ENCODE results near the gene GSPT1.
"Not testable (repeated sequence)": the region's sequence is repeated elsewhere in the genome, so short reads cannot be mapped to it uniquely, and the experiment has no call there.

GSPT1 gene

DNA sequence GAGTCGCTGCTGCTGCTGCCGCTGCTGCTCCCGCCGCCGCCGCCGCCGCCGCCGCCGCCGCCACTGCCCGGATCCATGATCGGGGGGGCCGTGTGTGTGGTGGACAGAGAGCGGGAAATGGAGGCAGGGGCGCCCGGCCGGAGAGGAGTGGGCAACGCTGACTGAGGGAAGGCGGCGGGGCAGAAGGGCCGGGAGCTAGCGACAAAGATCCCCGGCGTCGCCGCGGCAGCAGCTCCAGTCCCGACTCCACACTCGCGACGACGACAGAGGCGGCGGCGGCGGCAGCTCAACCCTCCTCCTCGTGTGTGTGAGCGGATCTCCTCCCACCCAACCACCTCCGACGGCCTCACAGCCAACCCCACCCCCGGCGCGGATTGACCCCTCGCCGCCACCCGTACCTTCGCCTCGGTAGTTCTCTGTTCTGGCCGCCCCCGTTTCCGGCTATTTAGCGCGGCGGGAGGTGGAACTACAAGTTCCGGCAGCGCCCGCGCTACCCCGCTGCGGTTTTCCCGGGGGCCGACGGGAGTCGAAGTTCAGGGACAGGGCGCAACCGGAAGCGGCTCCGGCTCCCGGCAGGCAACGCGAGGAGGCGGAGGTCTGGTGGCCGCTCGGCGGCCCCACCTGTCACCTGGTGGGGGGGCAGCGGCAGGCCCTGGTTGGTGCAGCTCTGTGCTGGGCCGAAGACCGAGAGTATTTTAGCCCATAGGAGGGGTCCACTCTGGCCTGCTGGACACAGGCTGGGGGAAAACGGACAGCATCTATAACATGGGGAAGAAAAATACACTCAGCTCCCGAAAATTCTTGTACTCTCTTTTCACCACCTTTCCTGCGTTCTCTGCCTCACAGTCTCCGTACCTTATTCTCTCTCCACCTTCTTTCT, at the start of gene GSPT1:
GSPT1 (minus strand) TSS at position 313 of the 880 bp plus-strand sequence; CDS start at position 77, 236 bp downstream.
- Histone ChIP-seq H3K27ac (ENCODE audit: low read length) (peak within 1 kb of the TSS; percentile 78), H3K4me1 (ENCODE audit: control insufficient read depth in 1 of 2, insufficient read depth in 2 of 2, low read length in 2 of 2) (peaks cover 20 to 30% of the 10 kb centered on the region in 2 donors)

GRCh38 chr16:11964761-11965551, 49.2 kb upstream of the GSPT1 start, which contains the start of gene TNFRSF17:
Gene TNFRSF17 (plus strand): TSS chr16:11965210. CDS start chr16:11965325, 115 bp downstream.
- H3K9me3 ChIP-seq (ENCODE audit: control insufficient read depth in 1 of 2, low read length in 2 of 2) = no peaks in the 10 kb centered on the region
- H3K4me3 ChIP-seq (ENCODE audit: low read depth in 1 of 2, low read length in 2 of 2) = no peak within 1 kb of the TSS
- H3K27ac ChIP-seq (ENCODE audit: low read length) = no peak within 1 kb of the TSS
- no peaks in the 10 kb centered on the region for H3K4me1 ChIP-seq (ENCODE audit: control insufficient read depth in 1 of 2, insufficient read depth in 2 of 2, low read length in 2 of 2)
- no peaks in the 10 kb centered on the region for H3K36me3 ChIP-seq (ENCODE audit: control insufficient read depth in 1 of 2, insufficient read depth in 2 of 2, low read length in 2 of 2)
- H3K27me3 ChIP-seq (ENCODE audit: low read depth, low read length) = no peaks in the 10 kb centered on the region

More for the DNA sequence above, at the start of gene GSPT1:
- H3K4me3 ChIP-seq (ENCODE audit: low read depth in 1 of 2, low read length in 2 of 2) = peak within 1 kb of the TSS; percentile 78 to 83
- no peaks in the 10 kb centered on the region for H3K27me3 ChIP-seq (ENCODE audit: low read depth, low read length)
- no peaks in the 10 kb centered on the region for H3K36me3 ChIP-seq (ENCODE audit: control insufficient read depth in 1 of 2, insufficient read depth in 2 of 2, low read length in 2 of 2)
- H3K9me3 ChIP-seq (ENCODE audit: control insufficient read depth in 1 of 2, low read length in 2 of 2) = no peaks in the 10 kb centered on the region

DNA sequence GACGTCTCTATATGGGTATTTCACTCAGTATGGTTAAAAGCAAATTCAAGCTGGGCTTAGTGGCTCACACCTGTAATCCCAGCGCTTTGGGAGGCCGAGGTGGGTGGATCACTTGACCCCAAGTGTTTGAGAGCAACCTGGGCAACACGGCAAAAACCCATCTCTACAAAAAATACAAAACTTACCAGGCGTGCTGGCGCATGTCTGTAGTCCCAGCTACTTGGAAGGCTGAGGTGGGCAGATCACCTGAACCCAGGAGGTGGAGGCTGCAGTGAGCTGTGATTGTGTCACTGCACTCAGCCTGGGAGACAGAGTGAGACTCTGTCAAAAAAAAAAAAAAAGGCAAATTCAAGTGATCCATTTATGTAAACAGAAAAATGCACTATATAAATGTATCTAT, 48.0 kb upstream of the GSPT1 start:
- Histone ChIP-seq H3K9me3 (ENCODE audit: control insufficient read depth in 1 of 2, low read length in 2 of 2) (no peaks in the 10 kb centered on the region), H3K36me3 (ENCODE audit: control insufficient read depth in 1 of 2, insufficient read depth in 2 of 2, low read length in 2 of 2) (no peaks in the 10 kb centered on the region), H3K27ac (ENCODE audit: low read length) (no peak overlapping the region), H3K4me1 (ENCODE audit: control insufficient read depth in 1 of 2, insufficient read depth in 2 of 2, low read length in 2 of 2) (no peaks in the 10 kb centered on the region), H3K27me3 (ENCODE audit: low read depth, low read length) (no peaks in the 10 kb centered on the region), H3K4me3 (ENCODE audit: low read depth in 1 of 2, low read length in 2 of 2) (no peak overlapping the region)

GRCh38 chr16:11962978-11963377, 47.2 kb upstream of the GSPT1 start:
- not testable (repeated sequence) for H3K9me3 ChIP-seq (ENCODE audit: control insufficient read depth in 1 of 2, low read length in 2 of 2); H3K27me3 ChIP-seq (ENCODE audit: low read depth, low read length); H3K4me1 ChIP-seq (ENCODE audit: control insufficient read depth in 1 of 2, insufficient read depth in 2 of 2, low read length in 2 of 2); H3K27ac ChIP-seq (ENCODE audit: low read length); H3K4me3 ChIP-seq (ENCODE audit: low read depth in 1 of 2, low read length in 2 of 2); H3K36me3 ChIP-seq (ENCODE audit: control insufficient read depth in 1 of 2, insufficient read depth in 2 of 2, low read length in 2 of 2)

- H3K4me3 ChIP-seq (ENCODE audit: low read depth in 1 of 2, low read length in 2 of 2); H3K9me3 ChIP-seq (ENCODE audit: control insufficient read depth in 1 of 2, low read length in 2 of 2); H3K27me3 ChIP-seq (ENCODE audit: low read depth, low read length); H3K27ac ChIP-seq (ENCODE audit: low read length); H3K4me1 ChIP-seq (ENCODE audit: control insufficient read depth in 1 of 2, insufficient read depth in 2 of 2, low read length in 2 of 2); H3K36me3 ChIP-seq (ENCODE audit: control insufficient read depth in 1 of 2, insufficient read depth in 2 of 2, low read length in 2 of 2): not testable (repeated sequence)
Observed at GRCh38 chr16:11962457-11962856, 46.7 kb upstream of the GSPT1 start.

DNA sequence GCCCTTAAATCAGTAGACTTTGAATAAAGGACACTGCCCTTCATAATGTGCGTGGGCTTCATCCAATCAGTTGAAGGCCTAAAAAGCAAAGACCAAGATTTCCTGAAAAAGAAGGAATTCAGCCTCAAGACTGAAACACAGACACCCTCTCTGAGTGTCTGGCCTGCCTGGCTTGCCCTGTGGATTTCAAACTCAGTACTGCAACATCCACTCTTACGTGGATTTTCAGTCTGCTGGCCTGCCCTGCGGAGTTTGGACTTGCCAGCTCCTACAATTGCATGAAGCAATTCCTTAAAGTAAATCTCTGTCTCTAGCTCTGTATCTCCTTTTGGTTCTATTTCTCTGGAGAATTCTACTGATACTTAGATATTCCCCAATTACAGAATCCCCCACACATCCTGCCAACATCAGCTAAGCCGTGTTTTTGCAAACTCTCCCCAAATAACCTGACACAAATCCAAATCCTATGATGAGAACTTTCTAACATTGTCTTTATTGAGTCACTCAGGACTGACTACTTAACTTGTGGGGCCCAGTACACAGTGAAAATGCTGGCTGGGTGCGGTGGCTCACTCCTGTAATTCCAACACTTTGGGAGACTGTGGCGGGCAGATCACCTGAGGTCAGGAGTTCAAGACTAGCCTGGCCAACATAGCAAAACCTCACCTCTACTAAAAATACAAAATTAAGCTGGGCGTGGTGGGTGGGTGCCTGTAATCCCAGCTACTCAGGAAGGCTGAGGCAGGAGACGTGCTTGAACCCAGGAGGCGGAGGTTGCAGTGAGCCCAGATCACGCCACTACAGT, 42.0 kb upstream of the GSPT1 start:
- Histone ChIP-seq H3K9me3 (ENCODE audit: control insufficient read depth in 1 of 2, low read length in 2 of 2) (no peaks in the 10 kb centered on the region), H3K27me3 (ENCODE audit: low read depth, low read length) (no peaks in the 10 kb centered on the region), H3K36me3 (ENCODE audit: control insufficient read depth in 1 of 2, insufficient read depth in 2 of 2, low read length in 2 of 2) (no peaks in the 10 kb centered on the region), H3K4me1 (ENCODE audit: control insufficient read depth in 1 of 2, insufficient read depth in 2 of 2, low read length in 2 of 2) (no peaks in the 10 kb centered on the region), H3K4me3 (ENCODE audit: low read depth in 1 of 2, low read length in 2 of 2) (no peak overlapping the region), H3K27ac (ENCODE audit: low read length) (no peak overlapping the region)

GRCh38 chr16:11956558-11956957, 40.8 kb upstream of the GSPT1 start:
- H3K9me3 ChIP-seq (ENCODE audit: control insufficient read depth in 1 of 2, low read length in 2 of 2) = no peaks in the 10 kb centered on the region
- H3K4me1 ChIP-seq (ENCODE audit: control insufficient read depth in 1 of 2, insufficient read depth in 2 of 2, low read length in 2 of 2) = no peaks in the 10 kb centered on the region
- no peaks in the 10 kb centered on the region for H3K27me3 ChIP-seq (ENCODE audit: low read depth, low read length)
- H3K36me3 ChIP-seq (ENCODE audit: control insufficient read depth in 1 of 2, insufficient read depth in 2 of 2, low read length in 2 of 2) = no peaks in the 10 kb centered on the region
- no peak overlapping the region for H3K27ac ChIP-seq (ENCODE audit: low read length)
- H3K4me3 ChIP-seq (ENCODE audit: low read depth in 1 of 2, low read length in 2 of 2) = no peak overlapping the region

GRCh38 chr16:11955713-11956123, 40.0 kb upstream of the GSPT1 start:
- Histone ChIP-seq H3K27me3 (ENCODE audit: low read depth, low read length) (no peaks in the 10 kb centered on the region), H3K27ac (ENCODE audit: low read length) (no peak overlapping the region), H3K36me3 (ENCODE audit: control insufficient read depth in 1 of 2, insufficient read depth in 2 of 2, low read length in 2 of 2) (no peaks in the 10 kb centered on the region), H3K9me3 (ENCODE audit: control insufficient read depth in 1 of 2, low read length in 2 of 2) (no peaks in the 10 kb centered on the region), H3K4me3 (ENCODE audit: low read depth in 1 of 2, low read length in 2 of 2) (no peak overlapping the region), H3K4me1 (ENCODE audit: control insufficient read depth in 1 of 2, insufficient read depth in 2 of 2, low read length in 2 of 2) (no peaks in the 10 kb centered on the region)

- H3K27me3 ChIP-seq (ENCODE audit: low read depth, low read length); H3K36me3 ChIP-seq (ENCODE audit: control insufficient read depth in 1 of 2, insufficient read depth in 2 of 2, low read length in 2 of 2); H3K9me3 ChIP-seq (ENCODE audit: control insufficient read depth in 1 of 2, low read length in 2 of 2); H3K4me3 ChIP-seq (ENCODE audit: low read depth in 1 of 2, low read length in 2 of 2); H3K4me1 ChIP-seq (ENCODE audit: control insufficient read depth in 1 of 2, insufficient read depth in 2 of 2, low read length in 2 of 2); H3K27ac ChIP-seq (ENCODE audit: low read length): not testable (repeated sequence)
Observed at GRCh38 chr16:11953576-11953975, 37.8 kb upstream of the GSPT1 start.

DNA sequence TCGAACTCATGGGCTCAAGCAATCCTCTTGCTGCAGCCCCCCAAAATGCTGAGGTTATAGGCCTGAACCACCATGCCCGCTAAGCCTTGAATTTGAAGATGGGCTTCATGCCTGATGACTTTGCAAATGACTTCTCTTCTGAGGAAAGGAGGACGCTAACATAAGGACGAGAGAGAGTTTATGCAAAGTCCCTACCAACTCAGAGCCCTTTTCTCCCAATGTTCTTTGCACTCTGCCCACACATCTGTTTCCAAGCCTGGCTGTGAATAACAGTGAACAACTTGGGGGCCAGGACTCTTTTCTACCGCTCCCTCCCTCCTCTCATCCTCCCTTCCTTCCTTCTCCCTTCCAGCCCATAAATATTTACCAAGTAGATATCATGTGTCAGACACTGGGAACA, 34.6 kb upstream of the GSPT1 start:
- H3K9me3 ChIP-seq (ENCODE audit: control insufficient read depth in 1 of 2, low read length in 2 of 2) = no peaks in the 10 kb centered on the region
- H3K36me3 ChIP-seq (ENCODE audit: control insufficient read depth in 1 of 2, insufficient read depth in 2 of 2, low read length in 2 of 2) = no peaks in the 10 kb centered on the region
- no peaks in the 10 kb centered on the region for H3K27me3 ChIP-seq (ENCODE audit: low read depth, low read length)
- H3K4me3 ChIP-seq (ENCODE audit: low read depth in 1 of 2, low read length in 2 of 2) = no peak overlapping the region
- H3K27ac ChIP-seq (ENCODE audit: low read length) = no peak overlapping the region
- no peaks in the 10 kb centered on the region for H3K4me1 ChIP-seq (ENCODE audit: control insufficient read depth in 1 of 2, insufficient read depth in 2 of 2, low read length in 2 of 2)

DNA sequence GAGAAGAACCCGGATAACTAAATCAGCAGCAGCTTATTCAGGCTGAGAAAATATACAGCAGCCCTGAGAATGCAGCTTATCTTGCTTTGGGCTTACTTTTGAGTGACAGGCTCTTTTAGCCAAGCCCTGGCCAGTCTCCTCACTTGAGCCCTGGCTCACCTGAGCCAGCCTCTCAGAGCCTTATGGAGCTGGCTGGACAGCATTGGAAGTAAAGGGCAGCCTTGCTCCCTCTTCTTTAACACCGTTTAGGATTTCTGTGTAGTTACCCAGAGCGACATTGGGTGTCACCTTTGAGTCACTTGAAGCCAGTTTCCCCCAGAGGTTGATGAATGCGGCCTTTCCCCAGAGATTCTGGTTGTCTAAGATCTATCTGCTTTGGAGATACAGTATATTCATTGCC, 33.8 kb upstream of the GSPT1 start:
- no peak overlapping the region for H3K27ac ChIP-seq (ENCODE audit: low read length)
- H3K4me3 ChIP-seq (ENCODE audit: low read depth in 1 of 2, low read length in 2 of 2) = no peak overlapping the region
- no peaks in the 10 kb centered on the region for H3K27me3 ChIP-seq (ENCODE audit: low read depth, low read length)
- no peaks in the 10 kb centered on the region for H3K4me1 ChIP-seq (ENCODE audit: control insufficient read depth in 1 of 2, insufficient read depth in 2 of 2, low read length in 2 of 2)
- H3K9me3 ChIP-seq (ENCODE audit: control insufficient read depth in 1 of 2, low read length in 2 of 2) = no peaks in the 10 kb centered on the region
- no peaks in the 10 kb centered on the region for H3K36me3 ChIP-seq (ENCODE audit: control insufficient read depth in 1 of 2, insufficient read depth in 2 of 2, low read length in 2 of 2)
